GM19043 (cell line): ENCODE results near the gene ZNF235.
"Not testable (repeated sequence)": the region's sequence is repeated elsewhere in the genome, so short reads cannot be mapped to it uniquely, and the experiment has no call there.

Experiments
- ATAC-seq: cut with Tn5 transposase; IDR thresholded peaks from one replicate; pipeline ENCODE4 v1.9.1; 2021; ENCODE audit warnings: low read depth; ENCODE audit not compliant: unreplicated experiment

The ZNF235 gene

DNA sequence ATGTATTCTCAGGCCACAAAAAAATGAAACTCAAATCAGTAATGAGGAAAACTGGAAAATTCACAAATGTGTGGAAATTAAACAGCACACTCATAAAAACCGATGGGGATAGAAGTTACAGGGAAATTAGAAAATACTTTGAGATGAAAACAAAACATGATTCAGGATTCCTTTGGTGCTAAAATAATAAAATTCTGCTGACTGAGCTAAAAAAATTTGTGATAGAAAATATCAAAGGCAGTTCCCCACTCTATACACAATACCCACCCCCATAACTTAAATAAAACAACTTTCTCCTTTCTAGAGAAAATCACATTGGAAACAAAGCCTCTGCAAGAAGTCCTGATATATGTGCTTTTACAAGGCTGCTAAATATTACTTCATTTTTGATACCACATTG is 46.7 kb downstream of the ZNF235 start:
- no peak for ATAC-seq

DNA sequence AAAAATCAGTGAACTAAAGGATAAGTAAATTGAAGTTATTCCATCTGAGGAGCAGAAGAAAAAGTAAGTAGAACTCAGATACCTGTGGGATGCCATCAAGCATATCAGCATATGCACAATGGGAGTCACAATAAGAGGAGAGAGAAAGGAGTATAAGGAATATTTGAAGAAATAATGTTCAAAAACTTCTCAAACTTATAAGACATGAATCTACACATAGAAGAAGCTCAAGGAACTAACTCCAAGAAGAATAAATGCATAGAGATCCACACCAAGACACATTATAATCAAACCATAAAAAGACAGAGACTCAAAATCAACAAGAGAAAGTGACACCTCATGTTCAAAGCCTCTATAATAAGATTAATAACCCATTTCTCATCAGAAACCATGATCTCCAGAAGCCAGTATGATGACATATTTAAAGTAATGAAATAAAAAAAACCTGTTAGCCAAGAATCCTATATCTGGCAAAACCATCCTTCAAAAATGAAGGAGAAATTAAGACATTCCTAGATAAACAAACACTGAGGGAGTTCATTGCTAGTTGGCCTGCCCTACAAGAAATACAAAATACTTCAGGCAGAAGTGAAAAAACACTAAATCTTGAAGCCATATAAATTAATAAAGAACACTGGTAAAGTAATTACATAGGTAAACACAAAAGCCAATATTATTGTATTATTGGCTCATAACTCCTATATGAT is 49.0 kb downstream of the ZNF235 start:
- ATAC-seq, result no peak

DNA sequence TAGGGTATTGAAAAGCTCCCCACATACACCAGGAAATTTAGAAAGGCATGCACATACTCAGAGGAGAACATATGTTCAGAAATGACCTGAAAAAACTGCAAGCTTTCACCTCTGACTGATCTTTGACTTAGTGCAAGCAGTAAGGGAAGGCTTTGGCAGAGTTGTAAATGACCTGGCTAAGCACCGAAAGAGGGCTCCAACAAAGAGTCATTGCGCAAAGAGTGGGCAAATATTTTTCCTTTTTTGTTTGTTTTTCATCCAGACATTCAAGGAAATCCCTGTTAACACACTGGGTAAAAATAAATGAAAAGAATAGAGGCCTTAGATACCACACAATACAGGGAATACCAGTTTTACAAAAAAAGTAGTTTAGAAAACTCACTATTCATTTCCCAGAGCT is 50.3 kb downstream of the ZNF235 start:
- no peak for ATAC-seq

DNA sequence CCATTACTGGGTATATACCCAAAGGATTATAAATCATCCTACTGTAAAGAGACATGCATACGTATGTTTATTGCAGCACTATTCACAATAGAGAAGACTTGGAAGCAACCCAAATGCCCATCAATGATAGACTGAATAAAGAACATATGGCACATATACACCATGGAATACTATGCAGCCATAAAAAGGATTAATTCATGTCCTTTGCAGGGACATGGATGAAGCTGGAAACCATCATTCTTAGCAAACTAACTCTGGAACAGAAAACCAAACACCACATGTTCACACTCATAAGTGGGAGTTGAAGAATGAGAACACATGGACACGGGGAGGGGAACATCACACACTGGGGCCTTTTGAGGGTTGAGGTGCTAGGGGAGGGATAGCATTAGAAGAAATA is 51.4 kb downstream of the ZNF235 start:
- ATAC-seq, result not testable (repeated sequence)

GRCh38 chr19:44252332-44252731 is 52.5 kb downstream of the ZNF235 start:
- not testable (repeated sequence) for ATAC-seq

- no peak for ATAC-seq
Observed at GRCh38 chr19:44236384-44236783, 68.4 kb downstream of the ZNF235 start.
